HEK293 (cell line): ENCODE results near the gene SHROOM4.

ENCODE experiments used
- CTCF ChIA-PET: fragments of 350-600 bp; formaldehyde crosslinking; extraction: SDS; loops from one replicate; lab custom pipeline; 2021; ENCODE audit warnings: antibody characterized with exemption; lab: Yijun Ruan, JAX
- POLR2A ChIA-PET: fragments of 300-600 bp; formaldehyde crosslinking; extraction: SDS; loops from one replicate; lab custom pipeline; 2020; ENCODE audit warnings: antibody characterized with exemption, inconsistent platforms; lab: Yijun Ruan, JAX
- H3K27ac ChIP-seq: fragments of 200-500 bp; sonication (Bioruptor generic); 2 replicates; pipeline ENCODE4 v1.5.1; 2014; ENCODE audit warnings: low read depth, low read length, control low read depth, inconsistent platforms; ENCODE audit errors: extremely low read depth
- H3K36me3 ChIP-seq, 2 experiments: fragments of 200-500 bp in 1 of 2; sonication (Bioruptor generic) in 1 of 2; 1 replicate in 1 of 2; 2 replicates in 1 of 2; pipeline ENCODE4 v1.5.1; 2014 to 2017; ENCODE audit warnings: inconsistent platforms in 2 of 2, low read length in 2 of 2; ENCODE audit not compliant: control insufficient read depth in 2 of 2, insufficient read depth in 1 of 2
- H3K4me1 ChIP-seq: fragments of 200-500 bp; sonication (Bioruptor generic); 2 replicates; pipeline ENCODE4 v1.5.1; 2014; ENCODE audit warnings: mild to moderate bottlenecking, low read length, inconsistent platforms; ENCODE audit not compliant: control insufficient read depth, insufficient read depth
- H3K4me3 ChIP-seq: 2 replicates; pipeline ENCODE4 v1.5.1; 2011; ENCODE audit warnings: low read depth, mild to moderate bottlenecking, control low read depth, low read length, moderate library complexity
- H3K9me3 ChIP-seq: fragments of 200-500 bp; sonication (Bioruptor generic); 2 replicates; pipeline ENCODE4 v1.5.1; 2014; ENCODE audit warnings: low read depth, low read length, inconsistent platforms; ENCODE audit not compliant: control insufficient read depth, insufficient read depth
- FEZF1 ChIP-seq: fragments of 450-650 bp; formaldehyde crosslinking; IDR thresholded peaks from 2 replicates; pipeline ENCODE4 v1.5.1; 2016; ENCODE audit warnings: missing biosample characterization, missing genetic modification characterization
- GLIS2 ChIP-seq: fragments of 450-650 bp; formaldehyde crosslinking; IDR thresholded peaks from 2 replicates; pipeline ENCODE4 v1.5.1; 2016; ENCODE audit warnings: missing biosample characterization, missing genetic modification characterization
- OSR2 ChIP-seq: fragments of 450-650 bp; formaldehyde crosslinking; IDR thresholded peaks from 2 replicates; pipeline ENCODE4 v1.5.1; 2016; ENCODE audit warnings: missing biosample characterization, missing genetic modification characterization
- PRDM10 ChIP-seq: fragments of 450-650 bp; formaldehyde crosslinking; IDR thresholded peaks from 2 replicates; pipeline ENCODE4 v1.5.1; 2016; ENCODE audit warnings: missing biosample characterization, missing genetic modification characterization
- SCRT2 ChIP-seq: fragments of 450-650 bp; formaldehyde crosslinking; IDR thresholded peaks from 2 replicates; pipeline ENCODE4 v1.5.1; 2016; ENCODE audit warnings: missing biosample characterization, missing genetic modification characterization
- YY2 ChIP-seq: fragments of 450-650 bp; formaldehyde crosslinking; IDR thresholded peaks from 2 replicates; pipeline ENCODE4 v1.5.1; 2016; ENCODE audit warnings: missing biosample characterization, missing genetic modification characterization
- ZBTB48 ChIP-seq: fragments of 450-650 bp; formaldehyde crosslinking; IDR thresholded peaks from 2 replicates; pipeline ENCODE4 v1.5.1; 2016; ENCODE audit warnings: missing biosample characterization, missing genetic modification characterization
- ZIC2 ChIP-seq: fragments of 450-650 bp; formaldehyde crosslinking; IDR thresholded peaks from 2 replicates; pipeline ENCODE4 v1.5.1; 2016; ENCODE audit warnings: missing biosample characterization, missing genetic modification characterization
- ZNF121 ChIP-seq: fragments of 450-650 bp; formaldehyde crosslinking; IDR thresholded peaks from 2 replicates; pipeline ENCODE4 v1.5.1; 2016; ENCODE audit warnings: missing biosample characterization, missing genetic modification characterization
- ZNF223 ChIP-seq: fragments of 450-650 bp; formaldehyde crosslinking; IDR thresholded peaks from 2 replicates; pipeline ENCODE4 v1.5.1; 2016; ENCODE audit warnings: missing biosample characterization, missing genetic modification characterization
- ZNF341 ChIP-seq: fragments of 450-650 bp; formaldehyde crosslinking; IDR thresholded peaks from 2 replicates; pipeline ENCODE4; 2016; ENCODE audit warnings: low read depth, missing biosample characterization, missing genetic modification characterization
- ZNF585B ChIP-seq: fragments of 450-650 bp; formaldehyde crosslinking; IDR thresholded peaks from 2 replicates; pipeline ENCODE4 v1.5.1; 2016; ENCODE audit warnings: missing biosample characterization, missing genetic modification characterization
- ZNF624 ChIP-seq: fragments of 450-650 bp; formaldehyde crosslinking; IDR thresholded peaks from 2 replicates; pipeline ENCODE4 v1.5.1; 2017; ENCODE audit warnings: missing biosample characterization, missing genetic modification characterization
- ZNF660 ChIP-seq: fragments of 450-650 bp; IDR thresholded peaks from 2 replicates; pipeline ENCODE4 v1.5.1; 2018; ENCODE audit warnings: missing biosample characterization, mild to moderate bottlenecking, missing genetic modification characterization
- ZNF664 ChIP-seq: fragments of 450-650 bp; formaldehyde crosslinking; IDR thresholded peaks from 2 replicates; pipeline ENCODE4 v1.5.1; 2016; ENCODE audit warnings: missing biosample characterization, missing genetic modification characterization
- TF ChIP-seq, protein P1 (sequence below): fragments of 450-650 bp; formaldehyde crosslinking; IDR thresholded peaks from 2 replicates; pipeline ENCODE4 v1.5.1; 2017; ENCODE audit warnings: missing biosample characterization, missing genetic modification characterization
- TF ChIP-seq, protein P2 (sequence below): fragments of 450-650 bp; formaldehyde crosslinking; IDR thresholded peaks from 2 replicates; pipeline ENCODE4 v1.5.1; 2017; ENCODE audit warnings: missing biosample characterization, missing genetic modification characterization
- TF ChIP-seq, protein P3 (sequence below): fragments of 450-650 bp; IDR thresholded peaks from 2 replicates; pipeline ENCODE4 v1.5.1; 2018; ENCODE audit warnings: missing biosample characterization, mild to moderate bottlenecking, missing genetic modification characterization
- TF ChIP-seq, protein P4 (sequence below): fragments of 450-650 bp; formaldehyde crosslinking; IDR thresholded peaks from 2 replicates; pipeline ENCODE4 v1.5.1; 2016; ENCODE audit warnings: missing biosample characterization, missing genetic modification characterization

Gene SHROOM4

DNA sequence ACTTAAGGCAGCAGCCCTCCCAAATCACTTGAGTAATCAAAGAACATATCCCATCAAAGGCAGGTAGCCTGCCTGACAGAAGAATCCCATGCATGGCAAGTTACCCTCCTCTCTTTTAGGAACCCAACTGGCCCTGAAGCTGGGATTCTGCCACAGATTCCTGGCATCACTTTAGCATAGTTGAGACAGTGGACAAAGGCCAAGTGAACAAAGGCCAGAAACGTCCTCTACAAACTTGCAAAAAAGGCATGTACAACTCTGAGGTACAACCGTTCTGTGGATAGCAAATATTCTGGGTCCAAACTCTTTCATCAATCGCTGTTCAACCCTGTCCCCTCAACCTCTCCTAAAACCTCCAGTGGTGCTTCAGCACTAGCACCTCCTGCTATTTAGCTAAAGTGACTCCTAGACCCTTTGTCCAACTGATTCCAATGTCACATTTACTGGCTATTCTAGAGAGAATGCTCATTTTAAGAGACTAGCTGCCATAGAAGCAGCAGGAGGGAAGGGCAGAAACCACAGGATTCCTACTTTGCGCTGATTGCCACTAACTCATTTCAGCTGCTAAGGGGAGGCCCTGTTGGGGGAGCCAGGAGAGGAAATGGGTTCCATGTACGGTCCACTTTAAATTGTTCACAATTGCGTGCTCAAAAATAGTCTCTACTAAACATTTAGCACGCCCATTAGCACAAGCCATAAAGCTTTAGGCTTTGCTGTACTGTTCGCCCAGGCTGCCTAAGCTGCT lies 105.9 kb downstream of the SHROOM4 start:
- Histone ChIP-seq H3K36me3 (no peaks in the 10 kb centered on the region), H3K4me1 (0 out of 2 replicates have a peak, but pooled peaks cover 5% of the 10 kb centered on the region), H3K4me3 (no peak overlapping the region), H3K27ac (no peak overlapping the region), H3K9me3 (no peaks in the 10 kb centered on the region)
- ChIA-PET CTCF (interaction anchor here (0.6 to 2.8 kb wide), 4 partner anchors 17 to 258 kb away, joined by 3 to 9 read pairs (median 4); no protein-coding TSS in a partner anchor), POLR2A (no interaction called here)
- TF ChIP-seq ZNF341 (tag by site-specific recombination) (peak; percentile 30; the same call in 1 of the 2 replicates), ZNF660 (0 out of 2 replicates have a peak, but pooled peaks have one; percentile 50), FEZF1 (tag by site-specific recombination) (peak; percentile 72), ZNF624 (tag by site-specific recombination) (no peak), OSR2 (tag by site-specific recombination) (peak; percentile 7; the same call in 1 of the 2 replicates), ZIC2 (tag by site-specific recombination) (peak; percentile 70), ZNF121 (tag by site-specific recombination) (no peak), ZBTB48 (no peak)
- TF ChIP-seq, protein P1, sequence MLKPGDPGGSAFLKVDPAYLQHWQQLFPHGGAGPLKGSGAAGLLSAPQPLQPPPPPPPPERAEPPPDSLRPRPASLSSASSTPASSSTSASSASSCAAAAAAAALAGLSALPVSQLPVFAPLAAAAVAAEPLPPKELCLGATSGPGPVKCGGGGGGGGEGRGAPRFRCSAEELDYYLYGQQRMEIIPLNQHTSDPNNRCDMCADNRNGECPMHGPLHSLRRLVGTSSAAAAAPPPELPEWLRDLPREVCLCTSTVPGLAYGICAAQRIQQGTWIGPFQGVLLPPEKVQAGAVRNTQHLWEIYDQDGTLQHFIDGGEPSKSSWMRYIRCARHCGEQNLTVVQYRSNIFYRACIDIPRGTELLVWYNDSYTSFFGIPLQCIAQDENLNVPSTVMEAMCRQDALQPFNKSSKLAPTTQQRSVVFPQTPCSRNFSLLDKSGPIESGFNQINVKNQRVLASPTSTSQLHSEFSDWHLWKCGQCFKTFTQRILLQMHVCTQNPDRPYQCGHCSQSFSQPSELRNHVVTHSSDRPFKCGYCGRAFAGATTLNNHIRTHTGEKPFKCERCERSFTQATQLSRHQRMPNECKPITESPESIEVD (tag by site-specific recombination), result peak; percentile 36; the same call in 1 of the 2 replicates

DNA sequence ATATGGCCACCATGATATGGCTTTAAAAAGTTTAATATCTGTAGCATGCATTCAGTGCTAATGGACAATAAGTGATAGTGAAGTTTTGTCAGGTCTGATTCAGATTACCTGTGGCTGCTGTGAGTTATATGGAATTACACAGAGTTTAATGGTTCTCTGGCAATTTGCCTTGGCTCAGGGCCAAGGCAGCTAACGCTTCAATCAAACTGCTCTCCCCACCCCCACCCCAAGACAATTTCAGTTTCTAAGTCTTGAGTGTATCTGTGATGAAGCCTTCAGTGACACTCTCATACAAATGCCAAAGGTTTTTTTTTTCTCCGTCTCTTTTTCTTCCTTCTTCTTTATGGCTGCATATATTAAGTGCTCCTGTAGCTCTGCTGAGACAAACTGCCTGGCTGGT lies 106.6 kb downstream of the SHROOM4 start:
- CTCF ChIA-PET, result interaction anchor here (1.8 to 2.8 kb wide), 2 partner anchors 16 to 195 kb away, joined by 3 to 9 read pairs; no protein-coding TSS in a partner anchor
- no peaks in the 10 kb centered on the region for H3K36me3 ChIP-seq
- no peaks in the 10 kb centered on the region for H3K9me3 ChIP-seq
- no peak overlapping the region for H3K4me3 ChIP-seq
- 0 out of 2 replicates have a peak, but pooled peaks cover 5% of the 10 kb centered on the region for H3K4me1 ChIP-seq
- POLR2A ChIA-PET, result no interaction called here
- H3K27ac ChIP-seq, result no peak overlapping the region
- TF ChIP-seq, protein P1 (tag by site-specific recombination), result peak; percentile 32; the same call in 1 of the 2 replicates
- no peak for TF ChIP-seq ZNF585B
- no peak for TF ChIP-seq PRDM10
- peak; percentile 31; the same call in 1 of the 2 replicates for TF ChIP-seq SCRT2 (tag by site-specific recombination)
- TF ChIP-seq, protein P2, sequence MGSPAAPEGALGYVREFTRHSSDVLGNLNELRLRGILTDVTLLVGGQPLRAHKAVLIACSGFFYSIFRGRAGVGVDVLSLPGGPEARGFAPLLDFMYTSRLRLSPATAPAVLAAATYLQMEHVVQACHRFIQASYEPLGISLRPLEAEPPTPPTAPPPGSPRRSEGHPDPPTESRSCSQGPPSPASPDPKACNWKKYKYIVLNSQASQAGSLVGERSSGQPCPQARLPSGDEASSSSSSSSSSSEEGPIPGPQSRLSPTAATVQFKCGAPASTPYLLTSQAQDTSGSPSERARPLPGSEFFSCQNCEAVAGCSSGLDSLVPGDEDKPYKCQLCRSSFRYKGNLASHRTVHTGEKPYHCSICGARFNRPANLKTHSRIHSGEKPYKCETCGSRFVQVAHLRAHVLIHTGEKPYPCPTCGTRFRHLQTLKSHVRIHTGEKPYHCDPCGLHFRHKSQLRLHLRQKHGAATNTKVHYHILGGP (tag by site-specific recombination), result no peak
- TF ChIP-seq GLIS2, result no peak
- TF ChIP-seq YY2, result no peak
- no peak for TF ChIP-seq ZNF223 (tag by site-specific recombination)
- TF ChIP-seq, protein P3, sequence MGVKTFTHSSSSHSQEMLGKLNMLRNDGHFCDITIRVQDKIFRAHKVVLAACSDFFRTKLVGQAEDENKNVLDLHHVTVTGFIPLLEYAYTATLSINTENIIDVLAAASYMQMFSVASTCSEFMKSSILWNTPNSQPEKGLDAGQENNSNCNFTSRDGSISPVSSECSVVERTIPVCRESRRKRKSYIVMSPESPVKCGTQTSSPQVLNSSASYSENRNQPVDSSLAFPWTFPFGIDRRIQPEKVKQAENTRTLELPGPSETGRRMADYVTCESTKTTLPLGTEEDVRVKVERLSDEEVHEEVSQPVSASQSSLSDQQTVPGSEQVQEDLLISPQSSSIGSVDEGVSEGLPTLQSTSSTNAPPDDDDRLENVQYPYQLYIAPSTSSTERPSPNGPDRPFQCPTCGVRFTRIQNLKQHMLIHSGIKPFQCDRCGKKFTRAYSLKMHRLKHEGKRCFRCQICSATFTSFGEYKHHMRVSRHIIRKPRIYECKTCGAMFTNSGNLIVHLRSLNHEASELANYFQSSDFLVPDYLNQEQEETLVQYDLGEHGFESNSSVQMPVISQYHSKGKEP (tag by site-specific recombination), result no peak
- TF ChIP-seq, protein P4, sequence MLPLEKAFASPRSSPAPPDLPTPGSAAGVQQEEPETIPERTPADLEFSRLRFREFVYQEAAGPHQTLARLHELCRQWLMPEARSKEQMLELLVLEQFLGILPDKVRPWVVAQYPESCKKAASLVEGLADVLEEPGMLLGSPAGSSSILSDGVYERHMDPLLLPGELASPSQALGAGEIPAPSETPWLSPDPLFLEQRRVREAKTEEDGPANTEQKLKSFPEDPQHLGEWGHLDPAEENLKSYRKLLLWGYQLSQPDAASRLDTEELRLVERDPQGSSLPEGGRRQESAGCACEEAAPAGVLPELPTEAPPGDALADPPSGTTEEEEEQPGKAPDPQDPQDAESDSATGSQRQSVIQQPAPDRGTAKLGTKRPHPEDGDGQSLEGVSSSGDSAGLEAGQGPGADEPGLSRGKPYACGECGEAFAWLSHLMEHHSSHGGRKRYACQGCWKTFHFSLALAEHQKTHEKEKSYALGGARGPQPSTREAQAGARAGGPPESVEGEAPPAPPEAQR, result no peak
- TF ChIP-seq ZNF664 (tag by site-specific recombination), result no peak
- TF ChIP-seq, all 188 proteins: peak for 2
